ENCODE data around the gene MACROD2. TPM values are rescaled to one million over a fixed set of nuclear protein-coding genes. Genes with fewer than 3 reads are reported as not detected.

MACROD2 gene
- total and polyA plus RNA-seq, 4 donors, result 13.0 to 67.1 (median 20.7) TPM

DNA sequence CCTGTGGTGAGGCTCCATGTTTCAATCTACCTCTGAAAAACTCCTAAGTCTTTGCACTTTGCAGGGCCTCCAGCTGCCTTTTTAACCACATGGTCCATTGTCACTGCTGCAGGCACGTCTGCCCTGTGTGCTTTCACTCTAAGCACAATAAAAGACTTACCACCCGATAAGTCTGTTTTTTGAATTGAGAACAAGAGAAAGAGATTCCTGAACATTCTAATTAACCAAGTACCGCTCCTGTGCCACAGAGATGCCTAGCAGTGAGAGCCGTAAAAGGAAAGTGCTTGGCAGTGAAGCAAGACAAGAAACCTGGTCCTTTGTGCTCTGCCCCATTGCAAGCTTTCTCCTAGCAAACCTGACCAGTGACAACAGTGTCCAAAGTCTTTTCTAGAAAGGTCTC, 829.7 kb downstream of the MACROD2 start:
- DNase-seq (no peak), ATAC-seq (ENCODE audit: insufficient read depth, low FRiP score) (no peak)
- Histone ChIP-seq H3K9me3 (ENCODE audit: control insufficient read depth in 4 of 4, insufficient read depth in 3 of 4, low read length in 3 of 4) (no peaks in the 10 kb centered on the region), H3K4me3 (no peak overlapping the region), H3K9ac (ENCODE audit: insufficient read depth in 1 of 2, low read length in 2 of 2) (no peak overlapping the region), H3K27me3 (ENCODE audit: control insufficient read depth in 3 of 3, insufficient read depth in 3 of 3, low read length in 2 of 3) (no peaks in the 10 kb centered on the region), H3K4me1 (ENCODE audit: control insufficient read depth in 5 of 5, insufficient read depth in 5 of 5, low read length in 5 of 5) (no peaks in the 10 kb centered on the region), H3K36me3 (ENCODE audit: control insufficient read depth in 4 of 4, insufficient read depth in 4 of 4, low read length in 4 of 4) (no peaks in the 10 kb centered on the region), H3K27ac (ENCODE audit: low read depth in 1 of 2, low read length in 1 of 2) (no peak overlapping the region)
- 81 to 85% methylated on average over 4 of the region's 4 CpGs for WGBS, 2 donors
- TF ChIP-seq, protein P1, sequence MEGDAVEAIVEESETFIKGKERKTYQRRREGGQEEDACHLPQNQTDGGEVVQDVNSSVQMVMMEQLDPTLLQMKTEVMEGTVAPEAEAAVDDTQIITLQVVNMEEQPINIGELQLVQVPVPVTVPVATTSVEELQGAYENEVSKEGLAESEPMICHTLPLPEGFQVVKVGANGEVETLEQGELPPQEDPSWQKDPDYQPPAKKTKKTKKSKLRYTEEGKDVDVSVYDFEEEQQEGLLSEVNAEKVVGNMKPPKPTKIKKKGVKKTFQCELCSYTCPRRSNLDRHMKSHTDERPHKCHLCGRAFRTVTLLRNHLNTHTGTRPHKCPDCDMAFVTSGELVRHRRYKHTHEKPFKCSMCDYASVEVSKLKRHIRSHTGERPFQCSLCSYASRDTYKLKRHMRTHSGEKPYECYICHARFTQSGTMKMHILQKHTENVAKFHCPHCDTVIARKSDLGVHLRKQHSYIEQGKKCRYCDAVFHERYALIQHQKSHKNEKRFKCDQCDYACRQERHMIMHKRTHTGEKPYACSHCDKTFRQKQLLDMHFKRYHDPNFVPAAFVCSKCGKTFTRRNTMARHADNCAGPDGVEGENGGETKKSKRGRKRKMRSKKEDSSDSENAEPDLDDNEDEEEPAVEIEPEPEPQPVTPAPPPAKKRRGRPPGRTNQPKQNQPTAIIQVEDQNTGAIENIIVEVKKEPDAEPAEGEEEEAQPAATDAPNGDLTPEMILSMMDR (IDR thresholded peaks at IDR 0.05; ENCODE audit: control extremely low read depth, extremely low read depth), result no peak

DNA sequence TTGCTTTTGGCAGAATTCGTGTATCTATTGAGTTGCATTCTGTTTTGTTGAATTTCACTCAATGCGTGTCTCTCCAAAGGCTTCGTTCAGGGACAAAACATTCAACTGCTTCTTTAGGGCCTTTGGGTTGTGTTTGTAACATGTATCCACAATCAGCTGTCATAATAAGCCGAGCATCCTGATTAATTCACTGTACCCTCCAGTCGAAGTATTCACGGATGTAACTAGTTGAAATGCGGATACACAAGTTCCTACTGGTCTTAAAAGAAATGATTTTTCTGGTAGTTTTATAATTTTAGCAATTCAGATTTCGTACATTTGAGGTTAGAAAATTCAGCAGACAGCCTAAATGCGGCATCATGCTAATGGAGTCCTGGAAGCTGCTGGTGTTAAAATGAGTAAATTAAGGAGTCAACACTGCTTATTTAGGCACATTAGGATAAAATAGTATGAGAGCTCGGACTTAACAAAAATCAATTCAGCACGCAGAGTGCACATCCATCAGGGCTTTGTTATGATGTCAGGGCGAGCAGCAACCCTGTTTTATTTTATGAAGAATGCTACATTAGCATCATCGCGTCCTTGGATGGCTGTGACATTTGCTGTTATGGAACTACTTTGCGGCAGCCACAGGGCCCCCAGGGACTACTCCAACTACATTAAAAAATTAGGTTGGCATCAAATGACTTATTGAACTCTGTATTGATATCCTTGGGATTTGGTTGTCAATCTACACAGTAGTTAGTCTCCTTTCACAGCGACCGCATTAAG, 831.4 kb downstream of the MACROD2 start:
- WGBS, 2 donors, result 89 to 90% methylated on average over 17 of the region's 17 CpGs
- Histone ChIP-seq H3K36me3 (ENCODE audit: control insufficient read depth in 4 of 4, insufficient read depth in 4 of 4, low read length in 4 of 4) (no peaks in the 10 kb centered on the region), H3K27me3 (ENCODE audit: control insufficient read depth in 3 of 3, insufficient read depth in 3 of 3, low read length in 2 of 3) (no peaks in the 10 kb centered on the region), H3K9ac (ENCODE audit: insufficient read depth in 1 of 2, low read length in 2 of 2) (no peak overlapping the region), H3K9me3 (ENCODE audit: control insufficient read depth in 4 of 4, insufficient read depth in 3 of 4, low read length in 3 of 4) (no peaks in the 10 kb centered on the region), H3K4me1 (ENCODE audit: control insufficient read depth in 5 of 5, insufficient read depth in 5 of 5, low read length in 5 of 5) (no peaks in the 10 kb centered on the region), H3K4me3 (no peak overlapping the region), H3K27ac (ENCODE audit: low read depth in 1 of 2, low read length in 1 of 2) (no peak overlapping the region)
- TF ChIP-seq, protein P1 (IDR thresholded peaks at IDR 0.05; ENCODE audit: control extremely low read depth, extremely low read depth), result no peak
- DNase-seq (no peak), ATAC-seq (ENCODE audit: insufficient read depth, low FRiP score) (no peak)

DNA sequence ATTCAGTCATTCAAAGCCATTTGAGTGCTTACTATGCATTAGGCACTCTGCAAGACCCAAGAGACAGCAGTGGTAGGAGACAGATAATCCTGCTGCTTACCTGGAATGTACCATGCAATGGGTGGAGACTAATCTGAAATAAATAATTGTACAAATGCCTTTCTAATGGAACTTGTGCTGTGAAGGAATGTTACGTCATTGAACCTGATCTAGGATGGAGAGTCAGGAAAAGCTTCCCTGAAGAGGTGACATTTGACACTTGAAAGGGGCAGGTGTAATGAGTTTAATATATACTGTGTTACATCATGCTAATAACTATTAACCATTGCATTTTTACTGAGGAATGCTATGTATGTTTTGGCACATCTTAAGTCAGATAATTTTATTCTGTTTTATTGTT, 833.1 kb downstream of the MACROD2 start:
- ATAC-seq (ENCODE audit: insufficient read depth, low FRiP score) (no peak), DNase-seq (no peak)
- Histone ChIP-seq H3K27ac (ENCODE audit: low read depth in 1 of 2, low read length in 1 of 2) (no peak overlapping the region), H3K9me3 (ENCODE audit: control insufficient read depth in 4 of 4, insufficient read depth in 3 of 4, low read length in 3 of 4) (no peaks in the 10 kb centered on the region), H3K9ac (ENCODE audit: insufficient read depth in 1 of 2, low read length in 2 of 2) (no peak overlapping the region), H3K36me3 (ENCODE audit: control insufficient read depth in 4 of 4, insufficient read depth in 4 of 4, low read length in 4 of 4) (no peaks in the 10 kb centered on the region), H3K4me1 (ENCODE audit: control insufficient read depth in 5 of 5, insufficient read depth in 5 of 5, low read length in 5 of 5) (no peaks in the 10 kb centered on the region), H3K27me3 (ENCODE audit: control insufficient read depth in 3 of 3, insufficient read depth in 3 of 3, low read length in 2 of 3) (no peaks in the 10 kb centered on the region), H3K4me3 (no peak overlapping the region)
- TF ChIP-seq, protein P1 (IDR thresholded peaks at IDR 0.05; ENCODE audit: control extremely low read depth, extremely low read depth), result no peak
- 74 to 89% methylated on average over 1 of the region's 1 CpG for WGBS, 2 donors

DNA sequence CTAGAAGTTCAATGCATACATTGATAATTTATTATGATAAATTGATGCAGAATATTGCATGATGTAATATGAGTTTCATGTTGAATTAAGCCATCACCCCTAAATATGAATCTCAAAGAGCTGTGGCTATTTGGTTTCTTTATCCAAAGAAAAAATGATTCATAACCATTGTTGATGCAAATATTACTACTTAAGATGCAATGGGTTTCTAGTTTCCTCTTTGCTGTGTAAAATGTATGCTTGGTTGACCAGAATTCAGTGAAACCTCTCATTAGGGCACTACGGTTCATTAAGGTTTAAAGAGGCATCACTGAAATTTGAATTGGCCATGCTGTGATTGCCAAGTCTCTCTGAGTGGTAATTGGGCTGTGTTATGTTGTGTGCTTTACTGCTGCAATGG, 834.6 kb downstream of the MACROD2 start:
- whole genome bisulfite sequencing, 2 donors, result 85 to 92% methylated on average over 1 of the region's 1 CpG
- H3K36me3 ChIP-seq (ENCODE audit: control insufficient read depth in 4 of 4, insufficient read depth in 4 of 4, low read length in 4 of 4), result no peaks in the 10 kb centered on the region
- no peaks in the 10 kb centered on the region for H3K4me1 ChIP-seq (ENCODE audit: control insufficient read depth in 5 of 5, insufficient read depth in 5 of 5, low read length in 5 of 5)
- no peaks in the 10 kb centered on the region for H3K27me3 ChIP-seq (ENCODE audit: control insufficient read depth in 3 of 3, insufficient read depth in 3 of 3, low read length in 2 of 3)
- no peak overlapping the region for H3K4me3 ChIP-seq
- TF ChIP-seq, protein P1 (IDR thresholded peaks at IDR 0.05; ENCODE audit: control extremely low read depth, extremely low read depth), result no peak
- H3K9ac ChIP-seq (ENCODE audit: insufficient read depth in 1 of 2, low read length in 2 of 2), result no peak overlapping the region
- ATAC-seq (ENCODE audit: insufficient read depth, low FRiP score), result no peak
- no peak overlapping the region for H3K27ac ChIP-seq (ENCODE audit: low read depth in 1 of 2, low read length in 1 of 2)
- H3K9me3 ChIP-seq (ENCODE audit: control insufficient read depth in 4 of 4, insufficient read depth in 3 of 4, low read length in 3 of 4), result no peaks in the 10 kb centered on the region
- DNase-seq, result no peak

Measured in lung (tissue), 12 donors.